ENCODE results near the gene F10. TPM values are rescaled to one million over a fixed set of nuclear protein-coding genes. Genes with fewer than 3 reads are reported as not detected.

The F10 gene
- total RNA-seq, 2 donors from 2014 or later, result 18.7 to 32.4 TPM

- Histone ChIP-seq H3K36me3 (ENCODE audit: control insufficient read depth, insufficient read depth, low read length) (no peaks in the 10 kb centered on the region), H3K4me3 (ENCODE audit: low read length) (no peak overlapping the region), H3K4me1 (ENCODE audit: control insufficient read depth, insufficient read depth, low read length) (no peaks in the 10 kb centered on the region), H3K27me3 (ENCODE audit: control insufficient read depth, insufficient read depth, low read length, poor library complexity, severe bottlenecking) (no peaks in the 10 kb centered on the region), H3K9ac (ENCODE audit: extremely low read depth, low read length, poor library complexity, severe bottlenecking) (no peak overlapping the region), H3K27ac (ENCODE audit: low read depth, low read length) (no peak overlapping the region), H3K9me3 (ENCODE audit: control insufficient read depth, low read length) (no peaks in the 10 kb centered on the region)
- Mint-ChIP-seq H3K4me3 (no peak overlapping the region), H3K9me3 (no peaks in the 10 kb centered on the region), H3K36me3 (ENCODE audit: low read depth) (peaks cover 13% of the 10 kb centered on the region), H3K27ac (no peak overlapping the region), H3K4me1 (peaks cover 8% of the 10 kb centered on the region), H3K27me3 (ENCODE audit: insufficient read depth) (peaks cover 2% of the 10 kb centered on the region)
- no peak for DNase-seq
- 76 to 93% methylated on average over 6 to 14 of the region's 14 CpGs for WGBS, 2 experiments (ENCODE audit: insufficient coverage in 1 of 2, insufficient read length in 1 of 2)
- TF ChIP-seq CTCF (conservative IDR thresholded peaks at IDR 0.05), result no peak
Measured at GRCh38 chr13:113094410-113094800, 28.2 kb upstream of the F10 start.

- no peak for DNase-seq
- Histone ChIP-seq H3K27me3 (ENCODE audit: control insufficient read depth, insufficient read depth, low read length, poor library complexity, severe bottlenecking) (no peaks in the 10 kb centered on the region), H3K36me3 (ENCODE audit: control insufficient read depth, insufficient read depth, low read length) (no peaks in the 10 kb centered on the region), H3K9me3 (ENCODE audit: control insufficient read depth, low read length) (no peaks in the 10 kb centered on the region), H3K4me3 (ENCODE audit: low read length) (no peak overlapping the region), H3K27ac (ENCODE audit: low read depth, low read length) (no peak overlapping the region), H3K4me1 (ENCODE audit: control insufficient read depth, insufficient read depth, low read length) (no peaks in the 10 kb centered on the region), H3K9ac (ENCODE audit: extremely low read depth, low read length, poor library complexity, severe bottlenecking) (no peak overlapping the region)
- 90 to 94% methylated on average over 15 to 25 of the region's 25 CpGs for WGBS, 2 experiments (ENCODE audit: insufficient coverage in 1 of 2, insufficient read length in 1 of 2)
- Mint-ChIP-seq H3K27me3 (ENCODE audit: insufficient read depth) (peaks cover 2% of the 10 kb centered on the region), H3K36me3 (ENCODE audit: low read depth) (peaks cover 10% of the 10 kb centered on the region), H3K9me3 (no peaks in the 10 kb centered on the region), H3K4me1 (peaks cover 3% of the 10 kb centered on the region), H3K4me3 (no peak overlapping the region), H3K27ac (no peak overlapping the region)
- no peak for TF ChIP-seq CTCF (conservative IDR thresholded peaks at IDR 0.05)
Measured at GRCh38 chr13:113095146-113096051, 27.2 kb upstream of the F10 start.

GRCh38 chr13:113096052-113096744 lies 26.4 kb upstream of the F10 start:
- no peaks in the 10 kb centered on the region for H3K4me1 Mint-ChIP-seq
- Histone ChIP-seq H3K9me3 (ENCODE audit: control insufficient read depth, low read length) (no peaks in the 10 kb centered on the region), H3K36me3 (ENCODE audit: control insufficient read depth, insufficient read depth, low read length) (no peaks in the 10 kb centered on the region), H3K9ac (ENCODE audit: extremely low read depth, low read length, poor library complexity, severe bottlenecking) (no peak overlapping the region), H3K27me3 (ENCODE audit: control insufficient read depth, insufficient read depth, low read length, poor library complexity, severe bottlenecking) (no peaks in the 10 kb centered on the region), H3K4me1 (ENCODE audit: control insufficient read depth, insufficient read depth, low read length) (no peaks in the 10 kb centered on the region), H3K27ac (ENCODE audit: low read depth, low read length) (no peak overlapping the region), H3K4me3 (ENCODE audit: low read length) (no peak overlapping the region)
- no peak overlapping the region for H3K4me3 Mint-ChIP-seq
- DNase-seq, result no peak
- peaks cover 5% of the 10 kb centered on the region for H3K36me3 Mint-ChIP-seq (ENCODE audit: low read depth)
- TF ChIP-seq CTCF (conservative IDR thresholded peaks at IDR 0.05), result no peak
- 95 to 98% methylated on average over 49 to 61 of the region's 61 CpGs for WGBS, 2 experiments (ENCODE audit: insufficient coverage in 1 of 2, insufficient read length in 1 of 2)
- no peaks in the 10 kb centered on the region for H3K27me3 Mint-ChIP-seq (ENCODE audit: insufficient read depth)
- peaks cover 2% of the 10 kb centered on the region for H3K9me3 Mint-ChIP-seq
- no peak overlapping the region for H3K27ac Mint-ChIP-seq
